Activated naive CD4-positive, alpha-beta T cell treated with anti-CD3 and anti-CD28 coated beads, Interleukin-2, amount 50 U/mL, for 16 hours (primary cell): ENCODE results near the gene FBLL1.
"Not testable (repeated sequence)": the region's sequence is repeated elsewhere in the genome, so short reads cannot be mapped to it uniquely, and the experiment has no call there.

Source experiments
- DNase-seq: peaks from one replicate; pipeline ENCODE4 v3.0.0-alpha.2; 2020

Gene FBLL1

GRCh38 chr5:168528521-168529373, at the start of gene FBLL1:
Gene FBLL1 (plus strand): TSS chr5:168529305. CDS start chr5:168529505, 200 bp downstream.
- DNase-seq, result peak; percentile 24

- no peak for DNase-seq
Measured at GRCh38 chr5:168480601-168481000, 48.5 kb upstream of the FBLL1 start.

GRCh38 chr5:168481330-168481788, 47.7 kb upstream of the FBLL1 start:
- DNase-seq, result no peak

GRCh38 chr5:168482361-168482760, 46.7 kb upstream of the FBLL1 start:
- no peak for DNase-seq

DNA sequence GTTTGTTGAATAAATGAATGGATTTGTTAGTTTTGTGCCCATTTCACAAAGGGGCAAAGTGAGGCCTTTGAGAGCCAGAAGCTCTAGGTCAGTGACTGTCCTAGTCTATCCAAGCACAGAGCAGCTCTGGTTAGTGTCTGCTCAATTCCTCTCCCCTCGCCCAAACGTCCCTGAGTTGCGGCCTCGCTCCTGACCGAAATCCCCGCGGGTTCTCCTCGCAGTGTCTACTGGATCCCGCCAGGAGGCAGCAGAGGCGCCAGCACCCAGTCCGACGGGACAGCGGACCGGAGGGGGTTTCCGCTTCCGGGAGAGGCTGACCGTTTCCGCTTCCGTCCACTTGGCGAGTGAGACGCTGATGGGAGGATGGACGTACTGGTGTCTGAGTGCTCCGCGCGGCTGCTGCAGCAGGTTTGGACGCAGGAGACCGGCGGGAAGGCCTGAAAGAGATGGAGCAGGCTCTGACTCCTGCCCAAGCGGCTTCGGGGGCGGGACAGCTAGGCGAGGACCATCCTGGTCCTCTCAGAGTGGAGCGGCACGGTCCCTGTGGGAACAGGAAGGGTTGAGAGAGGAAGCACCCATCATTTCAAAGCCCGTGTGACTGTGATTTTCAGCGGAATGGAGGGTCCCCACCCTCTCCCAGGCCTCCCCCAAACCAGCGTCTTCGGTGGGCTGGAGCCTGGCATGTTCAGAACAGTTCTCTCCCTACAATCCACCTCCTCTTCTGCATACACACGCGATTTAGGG, 42.8 kb upstream of the FBLL1 start, which contains the start of gene RARS1:
Gene RARS1, plus strand, starts transcription at position 336 of the 744 bp plus-strand sequence. Its CDS starts 28 bp downstream, at position 364.
- DNase-seq, result peak; percentile 92

GRCh38 chr5:168489059-168489458, 40.0 kb upstream of the FBLL1 start:
- no peak for DNase-seq

DNA sequence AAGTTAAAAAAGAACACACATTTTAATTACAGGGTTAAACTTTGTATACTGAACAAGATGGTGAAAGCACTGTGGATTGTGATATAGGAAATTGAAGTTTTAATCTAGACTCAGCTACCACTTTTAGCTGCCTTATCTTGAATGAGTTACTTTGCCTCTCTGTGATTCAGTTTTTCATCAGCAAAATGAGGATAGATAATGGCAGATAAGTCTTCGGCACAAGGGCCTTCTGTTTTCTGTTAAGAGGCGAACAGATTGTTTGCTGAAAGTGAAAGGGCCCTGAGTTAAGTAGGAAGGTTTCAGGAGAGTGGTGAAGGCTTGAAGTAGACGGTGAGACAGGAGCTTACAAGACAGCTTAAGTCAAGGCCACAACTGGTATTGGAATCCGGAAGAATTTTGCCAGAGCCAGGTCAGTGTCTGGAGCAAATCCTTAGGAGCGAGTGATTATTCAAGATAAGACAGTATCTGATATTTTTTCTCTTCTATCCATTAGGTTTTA, 35.0 kb upstream of the FBLL1 start:
- DNase-seq, result no peak

DNA sequence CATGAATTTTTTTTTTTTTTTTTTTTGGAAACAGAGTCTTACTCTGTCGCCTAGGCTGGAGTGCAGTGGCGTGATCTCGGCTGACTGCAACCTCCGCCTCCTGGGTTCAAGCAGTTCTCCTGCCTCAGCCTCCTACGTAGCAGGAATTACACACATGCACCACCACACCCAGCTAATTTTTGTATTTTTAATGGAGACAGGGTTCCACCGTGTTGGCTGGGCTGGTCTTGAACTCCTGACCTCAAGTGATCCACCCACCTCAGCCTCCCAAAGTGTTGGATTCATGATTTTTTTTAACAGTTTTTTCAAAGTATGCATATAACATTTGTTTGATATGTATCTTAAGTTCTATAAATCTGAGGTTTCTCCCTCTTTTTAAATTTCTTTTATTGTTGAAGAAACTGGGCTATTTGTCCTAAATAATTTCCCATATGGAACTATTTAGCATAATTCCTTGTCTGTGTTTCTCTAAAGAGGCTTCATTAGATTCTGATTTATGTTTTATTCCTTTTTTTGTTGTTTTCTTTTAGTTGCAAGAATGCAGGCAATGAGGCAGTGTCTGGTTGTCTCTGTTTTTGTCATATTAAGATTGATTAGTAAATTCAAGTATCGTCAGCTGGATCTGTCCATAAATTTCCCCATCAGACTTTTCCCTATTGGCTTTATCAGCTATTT, 26.4 kb upstream of the FBLL1 start:
- DNase-seq, result no peak

DNA sequence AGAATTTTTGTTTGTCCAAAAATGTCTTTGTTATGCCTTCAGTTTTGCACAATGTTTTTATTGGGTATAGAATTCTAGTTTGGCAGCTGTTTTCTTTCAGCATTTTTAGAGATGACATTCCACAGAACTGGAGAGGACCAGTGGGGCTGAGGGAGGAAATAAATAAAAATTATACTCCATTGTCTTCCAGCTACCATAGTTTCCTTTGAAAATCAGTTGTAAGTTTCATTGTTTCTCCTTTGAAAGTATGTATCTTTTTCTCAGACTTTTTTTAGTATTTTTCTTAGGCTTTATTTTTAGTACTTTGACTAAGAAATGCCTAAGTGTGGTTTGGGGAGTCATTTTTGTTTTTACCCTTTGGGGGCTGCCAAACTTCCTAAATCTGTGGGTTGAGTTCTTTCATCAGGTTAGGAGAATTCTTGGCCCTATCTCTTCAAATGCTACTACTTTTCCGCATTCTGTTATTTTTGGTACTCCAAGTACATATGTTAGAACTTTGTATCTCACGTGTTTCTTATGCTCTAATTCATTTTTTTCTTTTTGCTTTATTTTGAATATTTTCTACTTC, 15.2 kb upstream of the FBLL1 start:
- no peak for DNase-seq

- no peak for DNase-seq
Measured at GRCh38 chr5:168525856-168526255, 3.2 kb upstream of the FBLL1 start.

GRCh38 chr5:168527756-168528295, 1.3 kb upstream of the FBLL1 start:
- DNase-seq, result no peak

DNA sequence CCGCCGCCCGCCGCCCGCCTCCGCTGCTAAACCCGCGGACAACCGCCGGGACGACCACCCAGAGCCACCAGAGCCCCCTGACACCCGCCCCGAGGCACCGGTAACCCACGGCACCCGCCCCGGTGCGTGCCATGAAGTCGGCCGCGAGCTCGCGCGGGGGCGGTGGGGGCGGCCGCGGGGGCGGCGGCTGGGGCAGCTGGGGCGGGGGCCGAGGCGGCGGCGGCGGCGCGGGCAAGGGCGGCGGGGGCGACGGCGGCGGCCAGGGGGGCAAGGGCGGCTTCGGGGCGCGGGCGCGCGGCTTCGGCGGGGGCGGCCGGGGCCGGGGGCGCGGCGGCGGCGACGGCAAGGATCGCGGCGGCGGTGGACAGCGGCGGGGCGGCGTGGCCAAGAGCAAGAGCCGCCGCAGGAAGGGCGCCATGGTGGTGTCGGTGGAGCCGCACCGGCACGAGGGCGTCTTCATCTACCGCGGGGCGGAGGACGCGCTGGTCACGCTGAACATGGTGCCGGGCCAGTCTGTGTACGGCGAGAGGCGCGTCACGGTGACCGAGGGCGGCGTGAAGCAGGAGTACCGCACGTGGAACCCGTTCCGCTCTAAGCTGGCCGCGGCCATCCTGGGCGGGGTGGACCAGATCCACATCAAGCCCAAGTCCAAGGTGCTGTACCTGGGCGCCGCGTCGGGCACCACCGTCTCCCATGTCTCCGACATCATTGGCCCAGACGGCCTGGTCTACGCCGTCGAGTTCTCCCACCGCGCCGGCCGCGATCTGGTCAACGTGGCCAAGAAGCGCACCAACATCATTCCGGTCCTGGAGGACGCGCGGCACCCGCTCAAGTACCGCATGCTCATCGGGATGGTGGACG, 499 bp downstream of the FBLL1 start:
- DNase-seq, result peak; percentile 12

GRCh38 chr5:168530621-168531150, 1.6 kb downstream of the FBLL1 start:
- DNase-seq, result no peak

- DNase-seq, result no peak
Measured at GRCh38 chr5:168531191-168531590, 2.1 kb downstream of the FBLL1 start.

DNA sequence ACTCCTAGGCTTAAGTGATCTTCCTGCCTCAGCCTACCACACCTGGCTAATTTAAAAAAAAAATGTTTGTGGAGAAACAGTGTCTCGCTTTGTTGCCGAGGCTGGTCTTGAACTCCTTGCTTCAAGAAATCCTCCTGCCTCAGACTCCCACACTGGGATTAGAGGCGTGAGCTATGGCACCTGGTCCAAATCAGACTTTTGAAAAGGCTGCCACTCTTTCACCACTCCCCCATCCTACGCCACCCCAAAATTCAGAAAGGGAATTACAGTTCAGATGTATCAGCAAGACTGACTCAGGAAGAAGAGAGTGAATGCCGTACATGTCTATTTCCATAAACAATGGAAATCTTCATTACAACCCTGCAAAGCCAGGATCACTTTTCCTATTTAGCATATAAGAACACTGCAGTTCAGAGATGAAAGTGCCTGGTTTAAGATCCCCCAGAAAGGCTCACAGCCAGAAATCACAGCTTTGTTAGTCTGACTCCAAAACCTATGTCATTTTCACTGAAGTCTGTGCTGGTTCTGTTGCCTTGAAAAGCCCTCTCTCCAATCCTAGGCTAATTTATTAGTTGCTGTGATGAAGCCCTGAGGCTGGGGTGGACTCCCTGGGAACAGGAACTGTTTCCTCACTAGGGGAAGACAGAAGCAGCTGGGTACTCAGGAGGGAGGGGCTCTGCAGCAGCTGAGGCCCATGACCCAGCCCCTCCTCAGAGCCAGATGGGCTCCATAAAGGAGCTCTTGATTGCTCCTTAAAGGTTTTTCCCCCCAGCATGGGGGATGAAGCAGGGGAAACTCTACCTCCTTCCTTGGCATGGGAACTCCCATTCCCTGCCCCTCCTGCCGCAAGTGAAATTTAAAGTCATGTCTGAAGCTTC, 3.1 kb downstream of the FBLL1 start:
- no peak for DNase-seq

DNA sequence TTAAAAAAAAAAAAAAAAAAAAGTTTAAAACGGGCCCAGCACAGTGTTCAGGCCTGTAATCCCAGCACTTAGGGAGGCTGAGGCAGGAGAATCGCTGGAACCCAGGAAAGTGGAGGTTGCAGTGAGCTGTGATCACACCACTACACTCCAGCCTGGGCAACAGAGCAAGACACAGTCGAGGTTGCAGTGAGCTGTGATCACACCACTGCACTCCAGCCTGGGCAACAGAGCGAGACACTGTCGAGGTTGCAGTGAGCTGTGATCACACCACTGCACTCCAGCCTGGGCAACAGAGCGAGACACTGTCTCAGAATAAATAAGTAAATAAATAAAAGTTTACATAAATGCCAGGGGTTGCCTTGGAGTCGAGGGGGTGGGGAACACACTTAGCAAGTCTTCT, 5.2 kb downstream of the FBLL1 start:
- not testable (repeated sequence) for DNase-seq

DNA sequence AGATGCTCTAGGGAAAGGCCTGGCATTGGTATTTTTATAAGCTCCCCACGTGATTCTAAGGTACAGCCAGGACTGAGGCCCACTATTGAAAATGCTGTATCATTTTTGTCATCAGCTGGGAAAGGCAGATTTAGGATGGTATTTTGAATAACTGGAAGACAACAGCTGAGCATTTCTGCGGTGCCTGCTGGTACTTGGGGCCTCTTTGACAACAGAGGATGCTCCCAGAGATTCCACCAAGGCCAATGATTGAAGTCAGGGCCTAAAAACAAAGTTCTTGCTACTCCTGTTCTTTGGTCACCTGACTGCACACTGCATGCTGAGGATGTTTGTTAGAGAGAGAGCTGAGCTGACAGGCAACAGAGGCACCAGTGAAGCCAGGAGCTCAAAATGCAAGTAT, 8.1 kb downstream of the FBLL1 start:
- no peak for DNase-seq

DNA sequence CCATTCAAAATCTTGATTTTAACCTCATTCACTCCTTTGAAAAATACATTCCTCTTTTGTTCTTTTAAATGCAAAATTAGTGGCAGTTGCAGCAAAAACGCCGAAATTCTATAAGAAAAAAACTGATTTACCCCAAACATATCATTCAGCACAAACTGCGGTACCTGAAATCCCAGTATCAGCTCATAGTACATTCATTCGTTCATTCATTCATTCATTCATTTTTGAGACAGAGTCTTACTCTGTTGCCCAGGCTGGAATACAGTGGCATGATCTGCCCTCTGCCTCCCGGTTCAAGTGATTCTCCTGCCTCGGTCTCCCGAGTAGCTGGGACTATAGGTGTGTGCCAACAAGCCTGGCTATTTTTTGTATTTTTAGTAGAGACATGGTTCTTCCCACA, 20.4 kb downstream of the FBLL1 start:
- no peak for DNase-seq

DNA sequence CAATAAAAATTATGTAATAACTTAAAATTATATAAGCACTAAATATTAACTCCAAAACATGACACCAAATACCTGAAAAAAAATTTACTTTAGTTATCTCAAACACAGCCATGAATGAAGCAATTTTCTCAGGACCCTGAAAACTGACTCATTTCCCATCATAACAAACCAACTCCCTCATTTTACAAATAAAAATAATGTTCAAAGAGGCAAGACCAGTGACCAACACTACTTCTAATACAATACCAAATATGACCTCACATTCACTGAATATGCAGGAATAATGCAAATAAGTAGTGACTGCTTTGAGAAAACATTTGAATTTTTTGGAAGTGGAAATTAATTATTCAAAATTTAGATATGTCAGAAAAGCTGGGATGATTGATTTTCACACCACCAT, 21.6 kb downstream of the FBLL1 start:
- no peak for DNase-seq

- no peak for DNase-seq
Measured at GRCh38 chr5:168552146-168552545, 23.0 kb downstream of the FBLL1 start.
